Mucosa of gallbladder (tissue), 1 donor: Measurements from ENCODE around the gene CYP2S1. TPM values are rescaled to one million over a fixed set of nuclear protein-coding genes. Genes with fewer than 3 reads are reported as not detected.
"Not testable (repeated sequence)": the region's sequence is repeated elsewhere in the genome, so short reads cannot be mapped to it uniquely, and the experiment has no call there.

Source experiments
- DNase-seq: peaks from one replicate; pipeline ENCODE4 v3.0.0-alpha.2; 2020; ENCODE audit warnings: low spot score
- total RNA-seq: library from RNA; stranded (reverse); gene quantifications from one replicate; pipeline ENCODE4 v1.2.1, GENCODE V29; 2021
- donor health status: DM: no; HTN: no; CAD: no.

The CYP2S1 gene
- total RNA-seq, 1 donor from 2014 or later = 90.1 TPM

DNA sequence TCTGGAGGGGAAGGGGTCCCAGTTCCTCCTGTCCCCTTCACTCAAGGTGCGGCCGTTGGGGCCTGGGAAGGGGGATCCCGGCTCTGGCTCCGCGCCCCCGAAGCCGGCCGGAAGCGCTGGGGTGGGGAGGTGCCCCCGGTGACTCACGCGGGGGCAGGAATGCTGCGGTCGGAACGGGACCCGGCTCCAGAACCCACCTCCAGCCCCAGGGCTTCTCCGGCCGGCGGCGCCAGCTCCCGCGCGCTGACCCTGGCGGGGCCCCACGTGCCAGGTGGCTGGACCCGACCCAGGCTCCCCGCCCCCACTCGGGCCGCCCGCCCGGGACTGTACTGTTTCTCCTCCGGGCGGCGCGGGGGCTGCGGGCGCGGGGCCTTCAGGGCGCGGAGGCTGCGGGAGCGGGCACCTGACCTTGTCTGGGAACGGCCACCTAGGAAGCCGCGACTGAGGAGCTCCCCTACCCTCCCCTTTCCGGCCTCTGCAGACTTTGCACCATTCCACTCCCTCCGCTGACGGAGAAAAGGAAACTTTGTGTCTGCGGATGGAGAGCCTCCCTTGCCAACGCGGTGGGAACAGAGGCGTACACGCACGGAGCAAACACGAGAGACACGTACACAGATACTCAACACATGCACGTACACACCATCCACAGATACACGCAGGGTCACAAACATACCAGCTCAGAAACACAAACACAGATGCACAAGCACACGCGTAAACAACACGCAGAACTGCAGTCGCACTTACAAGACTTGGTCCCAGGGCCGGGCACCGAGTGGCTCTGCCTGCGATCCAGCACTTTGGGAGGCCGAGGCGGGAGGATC is 33.2 kb downstream of the CYP2S1 start:
- DNase-seq = peak; percentile 55

DNA sequence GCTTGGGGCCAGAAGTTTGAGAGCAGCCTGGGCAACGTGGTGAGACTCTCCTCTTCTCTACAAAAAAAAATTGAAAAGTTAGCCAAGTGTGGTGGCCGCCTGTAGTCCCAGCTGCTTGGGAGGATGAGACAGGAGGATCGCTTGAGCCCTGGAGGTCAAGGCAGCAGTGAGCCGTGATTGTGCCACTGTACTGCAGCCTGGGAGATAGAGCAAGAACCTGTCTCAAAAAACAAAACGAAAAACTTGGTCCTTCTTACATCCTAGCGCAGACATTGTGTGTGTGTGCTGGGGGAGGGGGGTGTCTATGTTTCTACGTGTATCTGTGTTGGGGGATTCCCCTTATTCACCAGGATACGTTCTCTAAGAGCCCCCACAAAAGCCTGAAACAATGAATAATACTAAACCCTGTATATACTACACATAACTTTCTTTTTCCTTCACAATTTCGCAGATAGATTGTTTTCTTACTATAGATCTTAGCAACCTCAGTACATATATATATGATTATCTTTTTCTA is 33.9 kb downstream of the CYP2S1 start:
- no peak for DNase-seq

DNA sequence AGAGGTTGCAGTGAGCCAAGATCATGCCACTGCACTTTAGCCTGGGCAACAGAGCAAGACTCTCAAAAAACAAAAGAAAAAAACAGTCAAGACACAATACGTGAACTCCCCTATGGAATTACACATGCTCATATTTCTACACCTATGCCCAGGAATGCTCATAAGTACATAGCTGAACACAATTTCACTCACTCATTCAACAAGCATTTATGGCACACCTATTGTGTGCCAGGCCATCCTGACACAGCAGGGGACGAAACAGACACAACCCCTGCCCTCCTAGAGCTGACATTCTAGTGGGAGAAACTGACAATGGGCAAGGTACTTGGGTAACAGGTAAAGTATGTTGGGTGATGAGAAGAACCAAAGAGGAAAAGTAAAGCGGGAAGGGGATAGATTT is 35.5 kb downstream of the CYP2S1 start:
- no peak for DNase-seq

DNA sequence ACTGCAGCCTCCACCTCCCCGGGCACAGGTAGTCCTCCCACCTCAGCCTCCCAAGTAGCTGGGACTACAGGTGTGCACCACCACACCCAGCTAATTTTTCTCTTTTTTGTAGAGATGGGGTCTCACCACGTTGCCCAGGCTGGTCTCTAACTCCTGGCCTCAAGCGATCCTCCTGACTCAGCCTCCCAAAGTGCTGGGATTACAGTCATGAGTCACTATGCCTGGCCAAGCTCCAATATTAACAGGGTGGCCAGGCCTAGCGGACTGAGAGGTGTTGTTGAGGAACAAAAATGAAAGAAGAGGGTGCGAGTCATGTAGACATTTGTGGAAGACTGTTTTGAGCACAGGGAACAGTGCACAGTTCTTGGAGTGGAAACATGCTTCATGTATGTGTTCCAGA is 36.3 kb downstream of the CYP2S1 start:
- DNase-seq = not testable (repeated sequence)

DNA sequence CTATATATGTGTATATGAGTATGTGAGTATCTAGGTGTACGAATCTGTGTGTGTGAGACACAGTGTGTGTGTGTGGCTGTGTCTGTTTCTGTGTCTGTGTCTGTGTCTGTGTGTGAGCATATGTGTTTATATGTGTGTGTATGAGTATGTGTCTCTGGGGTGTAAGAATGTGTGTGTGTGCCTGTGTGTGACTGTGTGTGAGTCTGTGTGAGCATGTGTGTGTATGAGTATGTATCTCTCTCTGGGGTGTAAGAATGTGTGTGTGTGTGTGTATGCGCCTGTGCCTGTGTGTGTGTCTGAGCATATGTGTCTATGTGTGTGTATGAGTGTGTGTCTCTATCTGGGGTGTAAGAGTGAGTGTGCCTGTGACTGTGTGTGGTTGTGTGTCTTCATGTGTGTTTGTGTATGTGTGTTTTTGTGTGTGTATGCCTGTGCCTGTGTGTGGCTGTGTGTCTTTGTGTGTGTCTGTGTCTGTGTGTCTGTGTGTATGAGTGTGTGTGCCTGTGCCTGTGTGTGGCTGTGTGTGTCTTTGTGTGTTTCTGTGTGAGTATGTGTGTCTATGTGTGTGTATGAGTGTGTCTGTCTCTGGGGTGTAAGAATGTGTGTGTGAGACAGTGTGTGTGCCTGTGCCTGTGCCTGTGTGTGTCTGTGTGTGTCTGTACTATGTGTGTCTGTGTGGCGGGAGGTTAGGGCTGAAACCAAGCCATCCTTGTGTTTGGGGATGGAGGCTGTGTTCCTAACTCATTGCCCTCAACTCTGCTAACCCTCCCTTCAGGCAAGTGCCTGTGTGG is 37.2 kb downstream of the CYP2S1 start:
- no peak for DNase-seq

- DNase-seq = no peak
Measured at GRCh38 chr19:41232686-41233085, 39.7 kb downstream of the CYP2S1 start.

DNA sequence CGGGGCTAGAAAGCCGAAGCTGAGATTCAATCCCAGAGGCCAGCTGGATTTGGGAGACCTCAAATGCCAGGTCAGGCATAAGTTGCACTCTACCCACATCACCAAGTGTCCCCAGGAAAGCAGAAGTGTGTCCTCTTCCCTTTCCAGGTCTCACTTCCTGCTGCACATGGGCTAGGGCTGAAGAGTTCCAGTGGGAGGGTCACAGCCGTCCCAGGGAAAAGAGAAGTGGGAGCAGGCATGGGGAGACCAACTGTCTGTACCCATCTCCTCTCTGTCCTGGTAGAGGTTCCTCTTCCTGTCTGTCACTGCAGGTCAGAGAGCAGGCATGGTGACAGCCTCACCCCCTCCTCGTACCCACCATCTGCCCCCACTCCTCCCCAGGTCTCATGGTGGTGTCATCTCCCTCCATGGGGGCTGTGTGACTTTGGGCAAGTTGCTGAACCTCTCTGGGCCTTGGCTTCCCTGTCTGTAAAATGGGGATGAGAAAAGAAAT is 40.8 kb downstream of the CYP2S1 start:
- DNase-seq = peak; percentile 28

DNA sequence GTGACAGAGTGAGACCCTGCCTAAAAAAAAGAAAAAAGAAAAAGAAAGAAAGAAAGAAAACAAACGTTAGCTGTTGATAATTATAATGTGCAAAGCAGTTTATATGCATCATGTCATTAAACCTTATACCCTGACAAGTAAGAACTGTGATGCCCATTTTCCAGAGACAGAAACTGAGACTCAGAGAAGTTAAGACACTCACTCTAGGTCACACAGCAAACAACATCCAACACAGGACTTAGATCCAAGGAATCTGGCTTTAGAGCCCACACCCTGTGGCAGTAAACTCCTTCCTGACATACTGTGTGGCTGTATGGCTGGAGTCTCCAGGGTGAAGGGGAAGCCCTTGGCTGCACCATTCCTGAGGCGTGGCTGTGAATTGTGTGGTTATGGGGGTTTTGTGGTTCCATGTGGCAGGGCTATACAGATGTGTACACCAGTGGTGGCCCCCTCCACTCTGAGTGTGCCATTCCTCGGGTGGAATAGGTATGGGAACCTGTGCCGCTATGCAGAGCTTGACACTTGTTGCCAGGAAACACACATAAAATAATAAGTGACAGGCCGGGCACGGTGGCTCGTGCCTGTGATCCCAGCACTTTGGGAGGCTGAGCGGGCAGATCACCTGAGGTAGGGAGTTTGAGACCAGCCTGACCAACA is 41.6 kb downstream of the CYP2S1 start:
- no peak for DNase-seq

GRCh38 chr19:41235480-41235879 is 42.5 kb downstream of the CYP2S1 start:
- no peak for DNase-seq

GRCh38 chr19:41238244-41238643 is 45.2 kb downstream of the CYP2S1 start:
- DNase-seq = no peak

- DNase-seq = no peak
Measured at GRCh38 chr19:41239363-41239762, 46.3 kb downstream of the CYP2S1 start.

- DNase-seq = no peak
Measured at GRCh38 chr19:41239961-41240574, 47.0 kb downstream of the CYP2S1 start.

GRCh38 chr19:41241859-41242258 is 48.8 kb downstream of the CYP2S1 start:
- no peak for DNase-seq

DNA sequence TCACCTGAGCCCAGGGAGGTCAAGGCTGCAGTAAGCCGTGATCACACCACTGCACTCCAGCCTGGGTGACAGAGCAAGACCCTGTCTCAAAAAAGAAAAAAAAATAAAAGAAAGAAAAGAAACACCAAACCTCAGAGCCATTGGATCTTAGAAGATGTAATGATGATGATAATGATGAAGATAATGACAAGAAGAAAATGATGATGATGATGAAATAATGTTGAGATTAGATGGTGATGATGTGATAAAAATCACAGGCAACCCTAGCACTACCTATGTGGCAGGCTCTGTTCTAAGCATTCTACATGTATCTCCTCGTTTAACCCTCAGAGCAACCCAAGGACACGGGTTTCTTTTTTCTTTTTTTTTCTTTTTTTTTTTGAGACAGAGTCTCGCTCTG is 51.1 kb downstream of the CYP2S1 start:
- DNase-seq = no peak

DNA sequence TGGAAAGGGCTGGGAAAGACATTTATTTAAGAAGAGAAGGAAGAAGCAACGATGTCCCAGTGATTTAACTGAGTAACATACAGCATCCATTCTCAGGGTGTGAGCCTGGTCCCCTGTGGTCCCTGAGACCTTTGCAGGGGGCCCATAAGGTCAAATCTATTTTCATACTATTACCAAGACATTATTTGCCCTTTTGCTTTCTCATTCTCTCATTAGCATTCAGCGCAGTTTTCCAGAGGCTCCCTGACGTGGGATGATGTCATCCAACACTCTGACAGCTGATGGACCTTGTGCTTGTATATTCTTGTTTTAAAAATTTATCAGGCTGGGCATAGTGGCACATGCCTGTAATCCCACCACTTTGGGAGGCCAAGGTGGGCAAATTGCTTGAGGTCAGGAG is 52.8 kb downstream of the CYP2S1 start:
- no peak for DNase-seq

GRCh38 chr19:41248895-41249294 is 55.9 kb downstream of the CYP2S1 start:
- no peak for DNase-seq

- no peak for DNase-seq
Measured at GRCh38 chr19:41249707-41250423, 56.8 kb downstream of the CYP2S1 start.

DNA sequence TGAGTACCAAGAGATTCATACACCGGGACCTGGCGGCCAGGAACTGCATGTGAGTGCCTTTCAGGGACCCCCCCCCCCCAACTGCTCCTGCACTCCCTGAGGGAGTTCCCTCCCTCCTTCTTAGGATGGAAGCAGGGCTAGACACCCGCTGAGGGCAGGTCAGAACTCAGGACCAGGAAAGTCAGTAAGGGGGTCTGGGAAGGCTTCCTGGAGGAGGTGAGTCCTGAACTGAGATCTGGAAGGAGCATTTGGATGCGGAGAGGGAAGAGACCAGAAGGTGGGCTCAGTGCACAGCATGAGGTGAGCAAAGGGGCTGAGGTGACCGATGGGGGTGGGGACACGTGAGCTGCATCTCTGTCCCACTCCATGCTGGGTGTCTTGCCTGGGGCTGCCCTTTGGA is 60.6 kb downstream of the CYP2S1 start:
- DNase-seq = no peak

DNA sequence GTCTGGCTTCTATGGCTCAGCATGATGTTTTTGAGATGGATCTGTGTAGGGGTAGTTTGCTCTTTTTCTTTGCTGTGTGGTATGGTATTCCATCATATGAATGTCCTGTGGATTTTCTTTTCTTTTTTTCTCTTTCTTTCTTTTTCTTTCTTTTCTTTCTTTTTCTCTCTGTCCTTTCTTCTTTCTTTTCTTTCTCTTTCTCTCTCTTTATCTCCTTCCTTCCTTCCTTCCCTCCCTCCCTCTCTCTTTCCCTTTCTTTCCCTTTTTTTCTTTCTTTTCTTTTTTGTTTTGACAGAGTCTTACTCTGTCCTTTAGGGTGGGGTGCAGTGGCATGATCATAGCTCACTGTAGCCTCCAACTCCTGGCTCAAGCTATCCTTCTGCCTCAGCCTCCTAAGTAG is 62.2 kb downstream of the CYP2S1 start:
- no peak for DNase-seq
